Erythroblast (primary cell): Measurements from ENCODE around the gene SSRP1.

Experiments used
- GATA1 ChIP-seq: IDR thresholded peaks from 2 replicates; pipeline ENCODE4 v1.6.1; 2011; ENCODE audit warnings: low read depth, mild to moderate bottlenecking, control low read depth, low read length, moderate library complexity
- POLR2A ChIP-seq: IDR thresholded peaks from 2 replicates; pipeline ENCODE4 v1.6.1; 2011; ENCODE audit warnings: mild to moderate bottlenecking, low read length

DNA sequence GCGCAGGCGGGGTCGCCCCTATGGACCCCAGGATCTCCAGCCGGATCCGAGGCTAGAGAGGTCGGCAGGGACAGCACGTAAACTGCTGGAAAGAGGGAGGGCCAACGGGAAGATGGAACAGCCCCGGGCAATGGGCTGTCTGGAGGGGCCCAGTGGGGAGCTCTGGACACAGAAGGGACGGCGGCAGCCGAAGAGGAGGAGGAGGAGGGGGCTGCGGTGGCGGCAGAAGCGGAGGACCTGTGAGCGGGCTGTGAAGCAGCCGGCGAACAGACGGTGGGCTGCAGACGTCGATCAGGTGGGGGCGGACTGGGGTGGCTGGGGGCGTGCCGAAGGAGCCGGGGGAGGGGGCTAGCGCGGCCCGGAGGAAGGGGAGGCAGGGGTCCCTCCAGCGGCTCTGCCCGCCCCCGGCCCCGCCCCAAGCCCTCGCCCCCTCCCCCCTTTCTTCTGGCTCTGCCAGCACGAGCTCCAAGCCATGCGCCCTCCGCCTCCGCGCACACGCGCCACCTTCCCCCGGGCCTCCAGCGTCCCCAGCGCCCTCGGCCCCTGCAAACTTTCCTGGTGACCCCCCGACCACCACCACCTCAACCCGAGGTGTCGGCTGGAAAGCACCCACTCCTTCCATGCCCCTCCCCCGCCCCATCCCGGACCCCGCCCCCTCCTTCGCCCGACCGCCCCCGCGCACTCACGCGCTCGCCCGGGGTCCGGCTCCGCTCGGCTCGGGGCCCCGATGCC lies 11.4 kb downstream of the SSRP1 start:
- no peak for TF ChIP-seq POLR2A
- TF ChIP-seq GATA1, result no peak
